Measurements from ENCODE around the gene DRD4. TPM values are rescaled to one million over a fixed set of nuclear protein-coding genes. Genes with fewer than 3 reads are reported as not detected.

The DRD4 gene
- total and polyA plus RNA-seq, 2 donors (not counting 1 experiment from before 2014, with no cell fraction given), result not detected

DNA sequence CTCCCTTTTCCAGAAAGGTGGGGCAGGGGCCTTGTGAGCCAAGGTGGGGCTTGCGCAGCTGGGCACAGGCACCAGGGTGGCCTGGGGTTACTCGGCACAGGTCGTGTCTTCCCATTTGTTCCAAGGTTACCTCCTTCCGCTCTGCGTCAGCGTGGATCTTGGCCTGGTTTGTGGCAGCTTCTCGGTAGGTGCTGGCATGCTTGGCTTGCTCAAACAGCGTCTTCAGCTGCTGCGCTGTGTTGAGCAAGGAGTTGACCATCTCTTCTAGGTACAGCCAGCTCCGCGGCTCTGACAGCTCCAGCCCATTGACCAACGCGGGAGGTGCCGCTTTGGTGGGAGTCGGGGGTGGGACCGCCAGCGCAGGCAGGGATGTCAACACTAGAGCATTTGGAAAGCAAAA lies 37.3 kb downstream of the DRD4 start:
- no peak overlapping the region for H3K4me3 ChIP-seq (ENCODE audit: control extremely low read depth in 1 of 5, extremely low read depth in 1 of 5, insufficient read depth in 1 of 5, low read depth in 2 of 5, low read length in 4 of 5)
- no peaks in the 10 kb centered on the region for H3K4me1 ChIP-seq (ENCODE audit: control insufficient read depth in 2 of 2, insufficient read depth in 2 of 2, low read length in 2 of 2)
- no peaks in the 10 kb centered on the region for H3K4me1 Mint-ChIP-seq
- no peak overlapping the region for H3K4me2 ChIP-seq (replicated peaks; ENCODE audit: low read depth, low read length, poor library complexity, severe bottlenecking)
- H3K27ac ChIP-seq (ENCODE audit: low read length in 2 of 2), result no peak overlapping the region
- H3K9ac ChIP-seq (ENCODE audit: low read length), result no peak overlapping the region
- peaks cover 0 to 31% of the 10 kb centered on the region in 2 experiments for H3K36me3 ChIP-seq (replicated peaks in 1 of 2; ENCODE audit: control extremely low read depth in 1 of 2, control insufficient read depth in 1 of 2, extremely low read depth in 1 of 2, insufficient read depth in 2 of 2, low read length in 1 of 2)
- H3K79me2 ChIP-seq (ENCODE audit: control insufficient read depth, insufficient read depth, low read length), result no peaks in the 10 kb centered on the region
- H3K27ac Mint-ChIP-seq, result no peak overlapping the region
- ATAC-seq (ENCODE audit: low read depth), result no peak
- POLR2A ChIA-PET, result no interaction called here
- no peak for DNase-seq
- TF ChIP-seq, protein P1, sequence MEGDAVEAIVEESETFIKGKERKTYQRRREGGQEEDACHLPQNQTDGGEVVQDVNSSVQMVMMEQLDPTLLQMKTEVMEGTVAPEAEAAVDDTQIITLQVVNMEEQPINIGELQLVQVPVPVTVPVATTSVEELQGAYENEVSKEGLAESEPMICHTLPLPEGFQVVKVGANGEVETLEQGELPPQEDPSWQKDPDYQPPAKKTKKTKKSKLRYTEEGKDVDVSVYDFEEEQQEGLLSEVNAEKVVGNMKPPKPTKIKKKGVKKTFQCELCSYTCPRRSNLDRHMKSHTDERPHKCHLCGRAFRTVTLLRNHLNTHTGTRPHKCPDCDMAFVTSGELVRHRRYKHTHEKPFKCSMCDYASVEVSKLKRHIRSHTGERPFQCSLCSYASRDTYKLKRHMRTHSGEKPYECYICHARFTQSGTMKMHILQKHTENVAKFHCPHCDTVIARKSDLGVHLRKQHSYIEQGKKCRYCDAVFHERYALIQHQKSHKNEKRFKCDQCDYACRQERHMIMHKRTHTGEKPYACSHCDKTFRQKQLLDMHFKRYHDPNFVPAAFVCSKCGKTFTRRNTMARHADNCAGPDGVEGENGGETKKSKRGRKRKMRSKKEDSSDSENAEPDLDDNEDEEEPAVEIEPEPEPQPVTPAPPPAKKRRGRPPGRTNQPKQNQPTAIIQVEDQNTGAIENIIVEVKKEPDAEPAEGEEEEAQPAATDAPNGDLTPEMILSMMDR (IDR thresholded peaks at IDR 0.05), result no peak
- TF ChIP-seq EZH2 (IDR thresholded peaks at IDR 0.05; ENCODE audit: borderline replicate concordance, insufficient read depth, low read depth, low read length, poor library complexity, severe bottlenecking), result no peak
- no peak overlapping the region for H3K4me3 Mint-ChIP-seq
- no peaks in the 10 kb centered on the region for H3K27me3 ChIP-seq (replicated peaks in 1 of 4; ENCODE audit: control extremely low read depth in 1 of 4, control insufficient read depth in 3 of 4, insufficient read depth in 4 of 4, low read length in 3 of 4)
- WGBS (ENCODE audit: insufficient coverage), result 97% methylated on average over 17 of the region's 17 CpGs
- H3K9me3 Mint-ChIP-seq (ENCODE audit: insufficient read depth), result no peaks in the 10 kb centered on the region
- H4K20me1 ChIP-seq (ENCODE audit: control insufficient read depth, insufficient read depth, low read length, poor library complexity, severe bottlenecking), result no peaks in the 10 kb centered on the region
- intact Hi-C loops (cut with micrococcal nuclease), result no loop called here
- H2AFZ ChIP-seq (ENCODE audit: insufficient read depth, low read depth, low read length, poor library complexity, severe bottlenecking), result no peak overlapping the region
- no peaks in the 10 kb centered on the region for H3K9me3 ChIP-seq (ENCODE audit: control extremely low read depth in 1 of 3, control insufficient read depth in 2 of 3, insufficient read depth in 1 of 3, low read length in 2 of 3)
- H3K27me3 Mint-ChIP-seq, result no peaks in the 10 kb centered on the region
- CTCF ChIA-PET, result interaction anchor here (1.3 kb wide), 1 partner anchor 12 kb away, joined by 3 read pairs; no protein-coding TSS in a partner anchor

DNA sequence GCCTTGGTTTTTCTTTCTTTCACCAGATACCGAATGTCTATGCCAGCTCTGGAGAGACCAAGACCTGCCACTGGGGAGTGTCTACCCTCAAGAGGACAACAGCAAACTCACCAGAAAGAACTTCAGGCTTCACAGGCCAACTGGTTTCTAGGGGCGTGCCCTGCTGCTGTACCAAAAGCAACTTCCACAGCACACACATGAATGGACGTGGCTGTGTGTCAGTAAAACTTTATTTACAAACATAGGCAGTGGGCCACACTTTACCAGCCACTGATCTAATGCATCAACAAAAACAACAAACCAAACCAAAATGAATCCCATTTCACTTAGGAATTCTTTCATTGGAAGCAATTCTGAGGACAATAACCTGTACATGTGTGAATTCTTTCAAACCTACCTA lies 41.2 kb downstream of the DRD4 start:
- intact Hi-C loops (cut with micrococcal nuclease), result no loop called here
- CTCF ChIA-PET, result no interaction called here
- Histone ChIP-seq H2AFZ (ENCODE audit: insufficient read depth, low read depth, low read length, poor library complexity, severe bottlenecking) (no peak overlapping the region), H4K20me1 (ENCODE audit: control insufficient read depth, insufficient read depth, low read length, poor library complexity, severe bottlenecking) (no peaks in the 10 kb centered on the region), H3K4me2 (replicated peaks; ENCODE audit: low read depth, low read length, poor library complexity, severe bottlenecking) (no peak overlapping the region), H3K9ac (ENCODE audit: low read length) (no peak overlapping the region), H3K4me3 (ENCODE audit: control extremely low read depth in 1 of 5, extremely low read depth in 1 of 5, insufficient read depth in 1 of 5, low read depth in 2 of 5, low read length in 4 of 5) (no peak overlapping the region), H3K27ac (ENCODE audit: low read length in 2 of 2) (no peak overlapping the region), H3K27me3 (replicated peaks in 1 of 4; ENCODE audit: control extremely low read depth in 1 of 4, control insufficient read depth in 3 of 4, insufficient read depth in 4 of 4, low read length in 3 of 4) (no peaks in the 10 kb centered on the region), H3K4me1 (ENCODE audit: control insufficient read depth in 2 of 2, insufficient read depth in 2 of 2, low read length in 2 of 2) (no peaks in the 10 kb centered on the region), H3K79me2 (ENCODE audit: control insufficient read depth, insufficient read depth, low read length) (no peaks in the 10 kb centered on the region), H3K9me3 (ENCODE audit: control extremely low read depth in 1 of 3, control insufficient read depth in 2 of 3, insufficient read depth in 1 of 3, low read length in 2 of 3) (peaks cover 0 to 11% (median 0%) of the 10 kb centered on the region in 3 donors), H3K36me3 (replicated peaks in 1 of 2; ENCODE audit: control extremely low read depth in 1 of 2, control insufficient read depth in 1 of 2, extremely low read depth in 1 of 2, insufficient read depth in 2 of 2, low read length in 1 of 2) (peaks cover 0 to 39% of the 10 kb centered on the region in 2 experiments)
- POLR2A ChIA-PET, result no interaction called here
- H3K27me3 Mint-ChIP-seq, result no peaks in the 10 kb centered on the region
- no peaks in the 10 kb centered on the region for H3K4me1 Mint-ChIP-seq
- DNase-seq (no peak), ATAC-seq (ENCODE audit: low read depth) (no peak)
- 100% methylated on average over 3 of the region's 3 CpGs for WGBS (ENCODE audit: insufficient coverage)
- H3K4me3 Mint-ChIP-seq, result no peak overlapping the region
- no peak overlapping the region for H3K27ac Mint-ChIP-seq
- no peaks in the 10 kb centered on the region for H3K9me3 Mint-ChIP-seq (ENCODE audit: insufficient read depth)
- TF ChIP-seq EZH2 (IDR thresholded peaks at IDR 0.05; ENCODE audit: borderline replicate concordance, insufficient read depth, low read depth, low read length, poor library complexity, severe bottlenecking), result no peak
- TF ChIP-seq, protein P1 (IDR thresholded peaks at IDR 0.05), result no peak

Data from B cell (primary cell).